ENCODE measurements around the gene ULK3.
A peak's percentile ranks its signal among the peaks of the same experiment; 100 is the strongest.

ULK3 gene

GRCh38 chr15:74842581-74843444 lies at the start of gene ULK3 (continued):
- TF ChIP-seq HIC1 (tag by site-specific recombination; IDR thresholded peaks at IDR 0.05) (0 out of 2 replicates have a peak, but pooled peaks have one; percentile 54), ZNF248 (tag by site-specific recombination; IDR thresholded peaks at IDR 0.05) (no peak), ZNF266 (tag by site-specific recombination; IDR thresholded peaks at IDR 0.05; ENCODE audit: low read depth) (no peak), SP7 (tag by site-specific recombination; IDR thresholded peaks at IDR 0.05) (peak; percentile 64), ZNF140 (tag by site-specific recombination; IDR thresholded peaks at IDR 0.05) (no peak), ZNF302 (tag by site-specific recombination; IDR thresholded peaks at IDR 0.05; ENCODE audit: low read depth) (no peak), ZNF2 (tag by site-specific recombination; IDR thresholded peaks at IDR 0.05) (peak; percentile 64), PBX3 (CRISPR knock-in tag; IDR thresholded peaks at IDR 0.05) (no peak; the same call in 1 of the 2 replicates), ZNF121 (tag by site-specific recombination; IDR thresholded peaks at IDR 0.05) (no peak), ZNF624 (tag by site-specific recombination; IDR thresholded peaks at IDR 0.05) (no peak), ZNF311 (tag by site-specific recombination; IDR thresholded peaks at IDR 0.05; ENCODE audit: borderline replicate concordance) (no peak), ZNF677 (tag by site-specific recombination; IDR thresholded peaks at IDR 0.05) (peak; percentile 56; the same call in 1 of the 2 replicates), ZIC2 (tag by site-specific recombination; IDR thresholded peaks at IDR 0.05) (peak; percentile 53), YY1 (tag by site-specific recombination; IDR thresholded peaks at IDR 0.05) (peak; percentile 11; the same call in 1 of the 2 replicates), GLIS2 (tag by site-specific recombination; IDR thresholded peaks at IDR 0.05) (peak; percentile 90), ZNF16 (tag by site-specific recombination; IDR thresholded peaks at IDR 0.05; ENCODE audit: low read depth) (no peak), ZNF157 (tag by site-specific recombination; IDR thresholded peaks at IDR 0.05) (no peak), ZNF398 (tag by site-specific recombination; IDR thresholded peaks at IDR 0.05) (0 out of 2 replicates have a peak, but pooled peaks have one; percentile 19), ZBTB17 (tag by site-specific recombination; IDR thresholded peaks at IDR 0.05) (peak; percentile 26), ZNF548 (tag by site-specific recombination; IDR thresholded peaks at IDR 0.05) (no peak), KLF8 (tag by site-specific recombination; IDR thresholded peaks at IDR 0.05) (peak; percentile 97), ZNF660 (tag by site-specific recombination; IDR thresholded peaks at IDR 0.05) (peak; percentile 90), ZNF112 (tag by site-specific recombination; IDR thresholded peaks at IDR 0.05) (no peak), PRDM6 (tag by site-specific recombination; IDR thresholded peaks at IDR 0.05) (no peak), RBAK (tag by site-specific recombination; IDR thresholded peaks at IDR 0.05) (no peak), ZNF280C (tag by site-specific recombination; IDR thresholded peaks at IDR 0.05) (no peak), ZNF416 (tag by site-specific recombination; IDR thresholded peaks at IDR 0.05) (no peak), ZNF184 (tag by site-specific recombination; IDR thresholded peaks at IDR 0.05) (no peak; the same call in 1 of the 2 replicates), GLI4 (tag by site-specific recombination; IDR thresholded peaks at IDR 0.05) (no peak), ZNF48 (tag by site-specific recombination; IDR thresholded peaks at IDR 0.05) (no peak), ZNF670 (tag by site-specific recombination; IDR thresholded peaks at IDR 0.05; ENCODE audit: low read depth) (no peak), REPIN1 (tag by site-specific recombination; IDR thresholded peaks at IDR 0.05; ENCODE audit: low read depth) (no peak; the same call in 1 of the 2 replicates)
